Calu3 (cell line): ENCODE measurements around the gene DPEP2. TPM values are rescaled to one million over a fixed set of nuclear protein-coding genes. Genes with fewer than 3 reads are reported as not detected.
"Not testable (repeated sequence)": the region's sequence is repeated elsewhere in the genome, so short reads cannot be mapped to it uniquely, and the experiment has no call there.

Experiments used
- Bru-seq: library from RNA; stranded (reverse); fragments of 400-500 nt; gene quantifications from one replicate; lab custom pipeline; 2021; lab: Mats Ljungman, UMichigan
- BruChase-seq, 2 experiments: library from RNA; stranded (reverse); fragments of 400-500 nt; gene quantifications; one replicate each; lab custom pipeline; 2021; lab: Mats Ljungman, UMichigan
- BruUV-seq: library from RNA; stranded (reverse); fragments of 400-500 nt; replicated peaks from 2 replicates; lab custom pipeline; 2021; lab: Mats Ljungman, UMichigan
- CTCF ChIA-PET: fragments of 300-600 bp; sonication (Branson Sonifier 250); formaldehyde crosslinking; loops from one replicate; lab custom pipeline; 2022; ENCODE audit warnings: antibody characterized with exemption; lab: Charles Lee
- DNase-seq: peaks from one replicate; pipeline ENCODE4 v3.0.0; 2022
- H3K27ac Mint-ChIP-seq: one replicate; pipeline ENCODE4 v1.8.0; 2022; ENCODE audit warnings: mixed read lengths; ENCODE audit not compliant: unreplicated experiment
- H3K27me3 Mint-ChIP-seq: one replicate; pipeline ENCODE4 v1.8.0; 2022; ENCODE audit warnings: mixed read lengths; ENCODE audit not compliant: unreplicated experiment
- H3K36me3 Mint-ChIP-seq: one replicate; pipeline ENCODE4 v1.8.0; 2022; ENCODE audit warnings: mild to moderate bottlenecking, moderate library complexity, mixed read lengths; ENCODE audit not compliant: insufficient read depth, unreplicated experiment
- H3K4me1 Mint-ChIP-seq: one replicate; pipeline ENCODE4 v1.8.0; 2022; ENCODE audit warnings: mild to moderate bottlenecking, low read depth, mixed read lengths; ENCODE audit not compliant: unreplicated experiment
- H3K4me3 Mint-ChIP-seq: one replicate; pipeline ENCODE4 v1.8.0; 2022; ENCODE audit warnings: mild to moderate bottlenecking, low read depth, moderate library complexity, mixed read lengths; ENCODE audit not compliant: unreplicated experiment
- H3K9me3 Mint-ChIP-seq: one replicate; pipeline ENCODE4 v1.8.0; 2022; ENCODE audit warnings: low read depth, mixed read lengths; ENCODE audit not compliant: unreplicated experiment
- intact Hi-C: fragments of 100-400 bp; cut with micrococcal nuclease; formaldehyde crosslinking; loops from one replicate; pipeline ENCODE4 v1.10.0; 2022; ENCODE audit not compliant: unreplicated experiment
- long read RNA-seq: library from polyadenylated mRNA; stranded (forward); transcript quantifications from one replicate; pipeline ENCODE4 v2.0.0, GENCODE V29; 2022
- total RNA-seq: library from RNA; stranded (reverse); gene quantifications from 2 replicates; pipeline ENCODE4 v1.2.3, GENCODE V29; 2022
- TF ChIP-seq, protein P1 (sequence below): fragments of 200-600 bp; IDR thresholded peaks from one replicate; pipeline ENCODE4 v1.8.0; 2022; ENCODE audit warnings: antibody characterized with exemption; ENCODE audit not compliant: unreplicated experiment

Gene DPEP2, protein sequence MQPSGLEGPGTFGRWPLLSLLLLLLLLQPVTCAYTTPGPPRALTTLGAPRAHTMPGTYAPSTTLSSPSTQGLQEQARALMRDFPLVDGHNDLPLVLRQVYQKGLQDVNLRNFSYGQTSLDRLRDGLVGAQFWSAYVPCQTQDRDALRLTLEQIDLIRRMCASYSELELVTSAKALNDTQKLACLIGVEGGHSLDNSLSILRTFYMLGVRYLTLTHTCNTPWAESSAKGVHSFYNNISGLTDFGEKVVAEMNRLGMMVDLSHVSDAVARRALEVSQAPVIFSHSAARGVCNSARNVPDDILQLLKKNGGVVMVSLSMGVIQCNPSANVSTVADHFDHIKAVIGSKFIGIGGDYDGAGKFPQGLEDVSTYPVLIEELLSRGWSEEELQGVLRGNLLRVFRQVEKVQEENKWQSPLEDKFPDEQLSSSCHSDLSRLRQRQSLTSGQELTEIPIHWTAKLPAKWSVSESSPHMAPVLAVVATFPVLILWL
- not detected in 2 replicates for total RNA-seq
- Bru-seq, nascent RNA, result not detected
- not detected for BruChase-seq, experiment 1, labeled RNA remaining after a 6-hour chase
- not detected for BruChase-seq, experiment 2, labeled RNA remaining after a 2-hour chase
- long read RNA-seq, result 0 reads

DNA sequence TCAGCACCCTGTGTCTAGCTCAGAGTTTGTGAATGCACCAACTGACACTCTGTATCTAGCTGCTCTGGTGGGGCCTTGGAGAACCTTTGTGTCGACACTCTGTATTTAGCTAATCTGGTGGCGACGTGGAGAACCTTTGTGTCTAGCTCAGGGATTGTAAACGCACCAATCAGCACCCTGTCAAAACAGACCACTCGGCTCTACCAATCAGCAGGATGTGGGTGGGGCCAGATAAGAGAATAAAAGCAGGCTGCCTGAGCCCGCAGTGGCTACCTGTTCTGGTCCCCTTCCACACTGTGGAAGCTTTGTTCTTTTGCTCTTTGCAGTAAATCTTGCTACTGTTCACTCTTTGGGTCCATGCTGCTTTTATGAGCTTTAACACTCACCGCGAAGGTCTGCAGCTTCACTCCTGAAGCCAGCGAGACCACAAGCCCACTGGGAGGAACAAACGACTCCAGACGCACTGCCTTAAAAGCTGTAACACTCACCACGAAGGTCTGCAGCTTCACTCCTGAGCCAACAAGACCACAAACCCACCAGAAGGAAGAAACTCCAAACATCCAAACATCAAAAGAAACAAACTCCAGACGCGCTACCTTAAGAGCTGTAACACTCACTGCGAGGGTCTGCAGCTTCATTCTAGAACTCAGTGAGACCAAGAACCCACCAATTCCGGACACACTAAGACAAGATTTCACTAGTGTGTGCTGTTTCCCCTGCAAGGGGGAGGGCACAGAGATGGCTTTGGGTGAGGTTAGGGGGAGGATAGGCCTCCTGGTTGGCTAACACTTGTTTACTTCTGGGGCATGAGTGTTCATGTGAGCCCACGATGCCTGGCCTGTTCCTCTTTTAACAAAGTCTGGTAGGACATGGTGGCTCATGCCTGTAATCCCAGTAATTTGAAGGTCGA lies at the start of gene DPEP2:
Gene DPEP2 (minus strand): TSS at position 706 of the 910 bp plus-strand sequence. CDS start 6,272 bp downstream, outside the sequence.
- intact Hi-C loops, result loop anchor here (10.0 kb wide), 1 partner anchor 226 kb away; no protein-coding TSS in a partner anchor
- not testable (repeated sequence) for H3K4me3 Mint-ChIP-seq, H3K4me1 Mint-ChIP-seq, H3K36me3 Mint-ChIP-seq, DNase-seq, BruUV-seq, H3K9me3 Mint-ChIP-seq, H3K27ac Mint-ChIP-seq
- H3K27me3 Mint-ChIP-seq, result peaks cover 12% of the 10 kb centered on the region
- CTCF ChIA-PET, result interaction anchor here (0.6 kb wide), 1 partner anchor 194 kb away, joined by 4 read pairs; no protein-coding TSS in a partner anchor

DNA sequence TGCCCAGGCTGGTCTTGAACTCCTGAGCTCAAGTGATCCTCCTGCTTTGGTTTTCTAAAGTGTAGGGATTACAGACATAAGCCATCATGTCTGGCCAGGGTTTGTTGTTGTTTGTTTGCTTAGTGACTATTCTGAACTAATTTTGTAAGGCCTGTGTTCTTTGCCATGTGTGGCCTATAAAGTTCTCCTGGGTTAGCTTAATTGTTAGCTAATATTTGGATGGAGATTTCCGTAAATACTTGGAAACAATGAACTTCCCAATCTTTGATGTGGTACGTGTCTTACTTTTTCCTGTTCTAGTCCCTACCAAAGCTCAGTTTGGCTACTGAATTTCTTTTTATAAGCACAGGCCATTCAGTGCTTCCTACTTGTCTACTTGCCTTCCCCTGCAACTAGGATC lies 48.7 kb upstream of the DPEP2 start:
- TF ChIP-seq, protein P1, sequence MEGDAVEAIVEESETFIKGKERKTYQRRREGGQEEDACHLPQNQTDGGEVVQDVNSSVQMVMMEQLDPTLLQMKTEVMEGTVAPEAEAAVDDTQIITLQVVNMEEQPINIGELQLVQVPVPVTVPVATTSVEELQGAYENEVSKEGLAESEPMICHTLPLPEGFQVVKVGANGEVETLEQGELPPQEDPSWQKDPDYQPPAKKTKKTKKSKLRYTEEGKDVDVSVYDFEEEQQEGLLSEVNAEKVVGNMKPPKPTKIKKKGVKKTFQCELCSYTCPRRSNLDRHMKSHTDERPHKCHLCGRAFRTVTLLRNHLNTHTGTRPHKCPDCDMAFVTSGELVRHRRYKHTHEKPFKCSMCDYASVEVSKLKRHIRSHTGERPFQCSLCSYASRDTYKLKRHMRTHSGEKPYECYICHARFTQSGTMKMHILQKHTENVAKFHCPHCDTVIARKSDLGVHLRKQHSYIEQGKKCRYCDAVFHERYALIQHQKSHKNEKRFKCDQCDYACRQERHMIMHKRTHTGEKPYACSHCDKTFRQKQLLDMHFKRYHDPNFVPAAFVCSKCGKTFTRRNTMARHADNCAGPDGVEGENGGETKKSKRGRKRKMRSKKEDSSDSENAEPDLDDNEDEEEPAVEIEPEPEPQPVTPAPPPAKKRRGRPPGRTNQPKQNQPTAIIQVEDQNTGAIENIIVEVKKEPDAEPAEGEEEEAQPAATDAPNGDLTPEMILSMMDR, result no peak
- CTCF ChIA-PET, result interaction anchor here (0.6 kb wide), 1 partner anchor 19 kb away, joined by 5 read pairs; no protein-coding TSS in a partner anchor
- no TSS peak for BruUV-seq

GRCh38 chr16:68046106-68046505 lies 46.8 kb upstream of the DPEP2 start:
- Mint-ChIP-seq H3K27ac (no peak overlapping the region), H3K9me3 (no peaks in the 10 kb centered on the region), H3K36me3 (peaks cover 14% of the 10 kb centered on the region), H3K4me3 (no peak overlapping the region), H3K27me3 (no peaks in the 10 kb centered on the region), H3K4me1 (no peaks in the 10 kb centered on the region)
- intact Hi-C loops, result no loop called here
- TF ChIP-seq, protein P1, result no peak
- no peak for DNase-seq
- CTCF ChIA-PET, result no interaction called here
- BruUV-seq, result no TSS peak

More for the DNA sequence above, 48.7 kb upstream of the DPEP2 start:
- Mint-ChIP-seq H3K27ac (no peak overlapping the region), H3K36me3 (peaks cover 5% of the 10 kb centered on the region), H3K9me3 (no peaks in the 10 kb centered on the region), H3K4me1 (no peaks in the 10 kb centered on the region), H3K27me3 (no peaks in the 10 kb centered on the region), H3K4me3 (no peak overlapping the region)
- intact Hi-C loops, result no loop called here
- no peak for DNase-seq

- H3K4me1 Mint-ChIP-seq, result no peaks in the 10 kb centered on the region
- H3K36me3 Mint-ChIP-seq, result peaks cover 11% of the 10 kb centered on the region
Observed at GRCh38 chr16:68041783-68042182, 42.5 kb upstream of the DPEP2 start.

More at GRCh38 chr16:68041783-68042182, 42.5 kb upstream of the DPEP2 start:
- H3K27ac Mint-ChIP-seq, result no peak overlapping the region
- H3K4me3 Mint-ChIP-seq, result no peak overlapping the region
- BruUV-seq, result no TSS peak
- H3K9me3 Mint-ChIP-seq, result no peaks in the 10 kb centered on the region
- intact Hi-C loops, result loop anchor here (5.0 kb wide), 1 partner anchor 229 kb away; no protein-coding TSS in a partner anchor
- H3K27me3 Mint-ChIP-seq, result no peaks in the 10 kb centered on the region
- TF ChIP-seq, protein P1, result no peak
- DNase-seq, result no peak
- CTCF ChIA-PET, result no interaction called here
